ENCODE measurements around the gene MAT2B.

GRCh38 chr5:163531272-163531671 lies 25.9 kb downstream of the MAT2B start:
- no peak for TF ChIP-seq CTCF (IDR thresholded peaks at IDR 0.05; ENCODE audit: insufficient read depth, low read length)
- TF ChIP-seq POLR2AphosphoS5 (IDR thresholded peaks at IDR 0.05; ENCODE audit: low read depth): no peak
- TF ChIP-seq REST (IDR thresholded peaks at IDR 0.05; ENCODE audit: insufficient replicate concordance, low read depth): no peak
- no peak for TF ChIP-seq SPI1 (IDR thresholded peaks at IDR 0.05; ENCODE audit: borderline replicate concordance, low read depth)
- TF ChIP-seq GABPA (IDR thresholded peaks at IDR 0.05; ENCODE audit: low read depth): no peak

Measured in HL-60 (cell line).